Measurements from ENCODE around the gene POLR2E. TPM values are rescaled to one million over a fixed set of nuclear protein-coding genes. Genes with fewer than 3 reads are reported as not detected.
A peak's percentile ranks its signal among the peaks of the same experiment; 100 is the strongest.

Gene POLR2E
- total and polyA plus RNA-seq, 2 of the 13 experiments (the other 11 are each of a cell fraction or from before 2014, with no cell fraction given) = 140 to 272 TPM

GRCh38 chr19:1103708-1104310, 8.6 kb upstream of the POLR2E start, which contains the start of gene GPX4 (continued):
- TF ChIP-seq ZNF318 (CRISPR knock-in tag; IDR thresholded peaks at IDR 0.05) (no peak), ZNF260 (CRISPR knock-in tag; IDR thresholded peaks at IDR 0.05; ENCODE audit: borderline replicate concordance, low read depth) (no peak), ZNF644 (CRISPR knock-in tag; IDR thresholded peaks at IDR 0.05; ENCODE audit: low read depth) (no peak), DMTF1 (CRISPR knock-in tag; IDR thresholded peaks at IDR 0.05) (no peak), MTA3 (CRISPR knock-in tag; IDR thresholded peaks at IDR 0.05) (no peak), RXRB (CRISPR knock-in tag; IDR thresholded peaks at IDR 0.05; ENCODE audit: borderline replicate concordance) (no peak; the same call in 1 of the 2 replicates), ZBTB2 (CRISPR knock-in tag; IDR thresholded peaks at IDR 0.05; ENCODE audit: low read depth) (no peak), PPARG (CRISPR knock-in tag; conservative IDR thresholded peaks at IDR 0.05) (peak; percentile 10; the same call in 1 of the 2 replicates), TFDP2 (CRISPR knock-in tag; IDR thresholded peaks at IDR 0.05) (peak; percentile 89), ZNF496 (CRISPR knock-in tag; IDR thresholded peaks at IDR 0.05; ENCODE audit: insufficient replicate concordance) (no peak), REST (IDR thresholded peaks at IDR 0.05; ENCODE audit: borderline replicate concordance in 1 of 2, low read depth in 1 of 2, low read length in 2 of 2) (no peak; a peak in 1 of 4 replicates)
